CD4-positive, alpha-beta T cell (primary cell): ENCODE data around the gene TMEM107. TPM values are rescaled to one million over a fixed set of nuclear protein-coding genes. Genes with fewer than 3 reads are reported as not detected.
A peak's percentile ranks its signal among the peaks of the same experiment; 100 is the strongest.

Experiments
- ATAC-seq: fragments of 200-7000 bp; cut with Tn5 transposase; one replicate; pipeline ENCODE4 v1.10.0; 2022; ENCODE audit warnings: mild to moderate bottlenecking; ENCODE audit not compliant: poor library complexity
- CTCF ChIA-PET: fragments of 350-600 bp; sonication (Branson Sonifier 250); formaldehyde crosslinking; loops from one replicate; lab custom pipeline; 2021; ENCODE audit warnings: antibody characterized with exemption, inconsistent platforms; lab: Charles Lee
- POLR2A ChIA-PET: fragments of 350-600 bp; sonication (Branson Sonifier 250); formaldehyde crosslinking; loops from one replicate; lab custom pipeline; 2021; ENCODE audit warnings: antibody characterized with exemption, inconsistent platforms; lab: Charles Lee
- DNase-seq, 14 experiments: peaks; one replicate each; pipeline ENCODE4 v3.0.0-alpha.2; 2013 to 2020; ENCODE audit warnings: mixed read lengths in 2 of 14
- H3K27ac ChIP-seq, 2 donors: one replicate each; pipeline versions ENCODE4 v1.5.1 to v1.7.0; 2013; ENCODE audit warnings: low read length in 2 of 2, low read depth in 1 of 2, mild to moderate bottlenecking in 1 of 2
- H3K27me3 ChIP-seq, 2 experiments: 1 replicate in 1 of 2; 2 replicates in 1 of 2; pipeline versions ENCODE4 v1.6.1 to v1.7.0; 2013; ENCODE audit warnings: low read length in 2 of 2, control low read depth in 1 of 2, mild to moderate bottlenecking in 1 of 2, moderate library complexity in 1 of 2; ENCODE audit not compliant: insufficient read depth in 2 of 2, control insufficient read depth in 1 of 2
- H3K36me3 ChIP-seq: one replicate; pipeline ENCODE4 v1.6.1; 2013; ENCODE audit warnings: low read length, control low read depth; ENCODE audit not compliant: insufficient read depth
- H3K4me1 ChIP-seq: one replicate; pipeline ENCODE4 v1.6.1; 2013; ENCODE audit warnings: low read length, control low read depth; ENCODE audit not compliant: insufficient read depth
- H3K4me3 ChIP-seq: one replicate; pipeline ENCODE4 v1.5.1; 2013; ENCODE audit warnings: mild to moderate bottlenecking, low read length, moderate library complexity
- H3K9me3 ChIP-seq, 2 experiments: 1 replicate in 1 of 2; 2 replicates in 1 of 2; pipeline versions ENCODE4 v1.6.1 to v1.7.0; 2013; ENCODE audit warnings: low read length in 2 of 2, mild to moderate bottlenecking in 2 of 2, control low read depth in 1 of 2, moderate library complexity in 1 of 2; ENCODE audit not compliant: control insufficient read depth in 1 of 2, insufficient read depth in 1 of 2
- H3K27ac Mint-ChIP-seq: one replicate; pipeline ENCODE4 v1.8.0; 2020; ENCODE audit warnings: mixed read lengths
- H3K27me3 Mint-ChIP-seq: one replicate; pipeline ENCODE4 v1.8.0; 2021; ENCODE audit warnings: mixed read lengths
- H3K36me3 Mint-ChIP-seq: one replicate; pipeline ENCODE4 v1.8.0; 2021; ENCODE audit warnings: low read depth, mixed read lengths
- H3K4me1 Mint-ChIP-seq: one replicate; pipeline ENCODE4 v1.8.0; 2021; ENCODE audit warnings: low read depth, mixed read lengths
- H3K4me3 Mint-ChIP-seq: one replicate; pipeline ENCODE4 v1.8.0; 2020; ENCODE audit warnings: mild to moderate bottlenecking, mixed read lengths
- H3K9me3 Mint-ChIP-seq: one replicate; pipeline ENCODE4 v1.8.0; 2020; ENCODE audit warnings: mixed read lengths
- intact Hi-C, 2 experiments: fragments of 100-400 bp; cut with DNase I in 1 of 2; cut with micrococcal nuclease in 1 of 2; formaldehyde crosslinking; loops; one replicate each; pipeline versions ENCODE4 v1.15.1 to v1.9.0; 2023 to 2025; cut with DNase I, micrococcal nuclease
- total RNA-seq, 174 experiments: library from RNA in 2 of 174; stranded (reverse) in 2 of 174; gene quantifications; one replicate each; pipeline ENCODE4 v1.2.3 and lab custom pipeline; 2021 to 2026
- TF ChIP-seq, protein P1 (sequence below): fragments of 200-600 bp; IDR thresholded peaks from one replicate; pipeline ENCODE4 v1.8.0; 2022; ENCODE audit warnings: antibody characterized with exemption, mild to moderate bottlenecking

Gene TMEM107
- total RNA-seq, 2 experiments from 2014 or later: 12.2 to 12.9 TPM

DNA sequence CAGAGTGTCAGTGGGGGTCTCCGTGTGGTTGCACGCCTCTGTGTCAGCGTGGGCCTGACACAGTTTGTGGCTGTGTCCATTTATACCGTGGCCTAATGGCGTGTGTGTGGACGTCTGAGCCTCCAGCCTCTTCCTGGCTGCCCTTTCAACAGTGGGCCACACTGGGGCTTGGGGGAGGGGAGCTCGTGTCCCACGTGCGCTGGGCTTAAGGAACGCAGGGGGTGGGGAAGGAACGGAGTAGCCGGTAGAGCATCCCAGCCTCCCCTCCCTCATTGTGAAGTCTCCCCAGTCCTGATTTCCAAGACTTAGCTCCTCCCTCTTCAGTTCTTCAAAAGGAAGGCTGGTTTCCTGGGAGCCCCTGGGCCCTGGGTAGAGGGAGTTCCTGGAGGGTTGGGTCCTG, 42.8 kb downstream of the TMEM107 start:
- POLR2A ChIA-PET: interaction anchor here (0.6 kb wide), 1 partner anchor 208 kb away, joined by 3 read pairs; no protein-coding TSS in a partner anchor
- Histone ChIP-seq H3K27ac (no peak overlapping the region), H3K4me3 (no peak overlapping the region), H3K9me3 (no peaks in the 10 kb centered on the region), H3K4me1 (peaks cover 6% of the 10 kb centered on the region), H3K36me3 (no peaks in the 10 kb centered on the region), H3K27me3 (no peaks in the 10 kb centered on the region)
- intact Hi-C loops: no loop called here
- TF ChIP-seq, protein P1, sequence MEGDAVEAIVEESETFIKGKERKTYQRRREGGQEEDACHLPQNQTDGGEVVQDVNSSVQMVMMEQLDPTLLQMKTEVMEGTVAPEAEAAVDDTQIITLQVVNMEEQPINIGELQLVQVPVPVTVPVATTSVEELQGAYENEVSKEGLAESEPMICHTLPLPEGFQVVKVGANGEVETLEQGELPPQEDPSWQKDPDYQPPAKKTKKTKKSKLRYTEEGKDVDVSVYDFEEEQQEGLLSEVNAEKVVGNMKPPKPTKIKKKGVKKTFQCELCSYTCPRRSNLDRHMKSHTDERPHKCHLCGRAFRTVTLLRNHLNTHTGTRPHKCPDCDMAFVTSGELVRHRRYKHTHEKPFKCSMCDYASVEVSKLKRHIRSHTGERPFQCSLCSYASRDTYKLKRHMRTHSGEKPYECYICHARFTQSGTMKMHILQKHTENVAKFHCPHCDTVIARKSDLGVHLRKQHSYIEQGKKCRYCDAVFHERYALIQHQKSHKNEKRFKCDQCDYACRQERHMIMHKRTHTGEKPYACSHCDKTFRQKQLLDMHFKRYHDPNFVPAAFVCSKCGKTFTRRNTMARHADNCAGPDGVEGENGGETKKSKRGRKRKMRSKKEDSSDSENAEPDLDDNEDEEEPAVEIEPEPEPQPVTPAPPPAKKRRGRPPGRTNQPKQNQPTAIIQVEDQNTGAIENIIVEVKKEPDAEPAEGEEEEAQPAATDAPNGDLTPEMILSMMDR: no peak
- CTCF ChIA-PET: interaction anchor here (1.2 to 2.7 kb wide), 2 partner anchors 14 to 60 kb away, joined by 4 to 8 read pairs; no protein-coding TSS in a partner anchor
- no peak for ATAC-seq
- Mint-ChIP-seq H3K4me3 (no peak overlapping the region), H3K4me1 (no peaks in the 10 kb centered on the region), H3K9me3 (no peaks in the 10 kb centered on the region), H3K27ac (no peak overlapping the region), H3K27me3 (no peaks in the 10 kb centered on the region), H3K36me3 (no peaks in the 10 kb centered on the region)
- DNase-seq: no peak

DNA sequence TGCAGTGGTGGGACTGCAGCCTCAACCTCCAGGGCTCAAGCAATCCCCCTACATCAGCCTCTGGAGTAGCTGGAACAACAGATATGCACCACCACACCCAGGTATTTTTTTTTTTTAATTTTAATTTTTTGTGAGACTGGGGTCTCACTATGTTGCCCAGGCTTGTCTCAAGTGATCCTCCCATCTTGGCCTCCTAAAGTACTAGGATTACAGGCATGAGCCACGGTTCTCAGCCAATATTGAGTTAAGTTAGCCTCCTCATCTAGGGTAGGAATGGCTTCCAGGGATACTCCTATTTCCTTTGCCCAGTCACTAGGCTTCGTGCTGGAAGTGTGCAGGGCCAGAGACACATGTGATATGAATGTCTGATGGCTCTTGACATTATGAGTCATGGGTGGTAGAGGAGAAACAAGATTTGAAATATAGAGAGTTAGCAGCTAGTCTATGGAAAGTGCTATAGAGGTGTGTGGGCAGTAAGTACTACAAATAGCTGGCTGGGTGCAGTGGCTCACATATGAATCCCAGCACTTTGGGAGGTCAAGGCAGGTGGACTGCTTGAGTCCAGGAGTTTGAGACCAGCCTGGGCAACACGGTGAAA, 44.2 kb downstream of the TMEM107 start:
- no peaks in the 10 kb centered on the region for H3K36me3 ChIP-seq
- ChIA-PET POLR2A (interaction anchor here (1.3 kb wide), 1 partner anchor 24 kb away, joined by 3 read pairs; no protein-coding TSS in a partner anchor), CTCF (no interaction called here)
- peaks cover under 1% of the 10 kb centered on the region for H3K36me3 Mint-ChIP-seq
- no peak overlapping the region for H3K27ac Mint-ChIP-seq
- H3K9me3 ChIP-seq: no peaks in the 10 kb centered on the region
- H3K4me3 ChIP-seq: no peak overlapping the region
- no peaks in the 10 kb centered on the region for H3K27me3 ChIP-seq
- peaks cover 4% of the 10 kb centered on the region for H3K4me1 Mint-ChIP-seq
- ATAC-seq: no peak
- TF ChIP-seq, protein P1: no peak
- peaks cover 3% of the 10 kb centered on the region for H3K4me1 ChIP-seq
- DNase-seq: no peak
- intact Hi-C loops: no loop called here
- H3K4me3 Mint-ChIP-seq: no peak overlapping the region
- no peaks in the 10 kb centered on the region for H3K27me3 Mint-ChIP-seq
- no peak overlapping the region for H3K27ac ChIP-seq
- H3K9me3 Mint-ChIP-seq: no peaks in the 10 kb centered on the region

DNA sequence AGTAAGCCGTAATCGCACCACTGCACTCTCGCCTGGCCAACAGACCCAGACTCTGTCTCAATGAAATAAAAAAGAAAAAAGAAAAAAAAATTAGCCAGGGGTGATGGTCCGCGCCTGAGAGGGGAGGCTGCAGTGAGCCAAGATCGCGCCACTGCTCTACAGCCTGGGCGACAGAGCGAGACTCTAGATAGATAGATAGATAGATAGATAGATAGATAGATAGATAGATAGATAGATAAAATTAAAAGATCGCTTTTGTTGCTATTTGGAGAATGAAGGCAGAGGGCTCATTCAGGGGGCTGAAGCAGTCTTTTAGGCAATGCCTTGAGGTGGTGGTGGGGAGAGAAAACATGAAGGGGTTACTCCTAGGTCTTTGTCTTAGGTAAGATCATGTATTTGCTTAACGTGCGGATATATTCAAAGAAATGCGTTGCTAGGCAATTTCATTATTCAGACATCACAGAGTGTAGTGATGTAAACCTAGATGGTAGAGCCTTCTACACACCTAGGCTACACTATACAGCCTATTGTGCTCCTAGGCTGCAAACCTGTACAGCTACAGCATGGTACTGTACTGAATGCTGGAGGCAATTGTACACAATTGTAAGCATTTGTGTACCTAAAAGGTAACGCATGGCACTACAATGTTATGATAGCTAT, 47.9 kb downstream of the TMEM107 start:
- Mint-ChIP-seq H3K4me1 (peaks cover 39% of the 10 kb centered on the region), H3K4me3 (peak overlapping the region; percentile 66), H3K27ac (no peak overlapping the region), H3K36me3 (peaks cover 29% of the 10 kb centered on the region), H3K9me3 (no peaks in the 10 kb centered on the region), H3K27me3 (peaks cover 28% of the 10 kb centered on the region)
- Histone ChIP-seq H3K4me3 (no peak overlapping the region), H3K27ac (no peak overlapping the region), H3K27me3 (peaks cover 11 to 13% of the 10 kb centered on the region in 2 experiments), H3K4me1 (peaks cover 39% of the 10 kb centered on the region), H3K9me3 (peaks cover 0 to 6% of the 10 kb centered on the region in 2 experiments), H3K36me3 (no peaks in the 10 kb centered on the region)
- ATAC-seq (no peak), DNase-seq (no peak)
- POLR2A ChIA-PET: interaction anchor here (1.0 to 3.5 kb wide), 2 partner anchors 9 to 11 kb away, joined by 5 to 20 read pairs; no protein-coding TSS in a partner anchor
- TF ChIP-seq, protein P1: no peak
- intact Hi-C loops: no loop called here
- CTCF ChIA-PET: interaction anchor here (2.4 to 2.8 kb wide), 2 partner anchors 10 kb away, joined by 10 to 14 read pairs; no protein-coding TSS in a partner anchor
